T1000 (cell line): ENCODE measurements around the gene ZNF277.
"Not testable (repeated sequence)": the region's sequence is repeated elsewhere in the genome, so short reads cannot be mapped to it uniquely, and the experiment has no call there.

Source experiments
- DNase-seq: peaks from one replicate; lab custom pipeline; 2025; ENCODE audit warnings: mixed read lengths; lab: John Stamatoyannopoulos, UW

The ZNF277 gene

DNA sequence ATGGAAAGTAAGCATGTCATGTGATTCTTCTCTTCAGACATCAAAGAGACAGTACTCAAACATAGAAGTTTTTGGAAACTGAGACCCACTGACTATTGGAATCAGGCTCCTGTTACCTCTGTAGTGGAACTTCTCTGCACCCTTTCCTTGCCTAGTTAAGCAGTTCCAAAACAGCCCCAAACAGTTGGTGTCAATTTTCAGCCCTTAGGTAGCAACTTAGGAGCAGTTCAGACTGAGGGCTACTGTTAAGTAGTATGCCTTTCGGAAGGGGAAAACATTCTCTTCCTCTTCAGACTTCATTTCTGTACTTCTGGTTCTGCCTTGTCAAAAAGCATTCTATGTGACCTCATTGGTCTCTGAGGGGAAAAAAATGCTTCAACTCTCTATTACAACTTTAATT lies 85.7 kb downstream of the ZNF277 start:
- no peak for DNase-seq

GRCh38 chr7:112293416-112293815 lies 86.9 kb downstream of the ZNF277 start:
- DNase-seq = no peak

- DNase-seq = no peak
Measured at GRCh38 chr7:112296432-112296831, 89.9 kb downstream of the ZNF277 start.

GRCh38 chr7:112297681-112298080 lies 91.2 kb downstream of the ZNF277 start:
- no peak for DNase-seq

- DNase-seq = no peak
Measured at GRCh38 chr7:112298543-112299100, 92.1 kb downstream of the ZNF277 start.

DNA sequence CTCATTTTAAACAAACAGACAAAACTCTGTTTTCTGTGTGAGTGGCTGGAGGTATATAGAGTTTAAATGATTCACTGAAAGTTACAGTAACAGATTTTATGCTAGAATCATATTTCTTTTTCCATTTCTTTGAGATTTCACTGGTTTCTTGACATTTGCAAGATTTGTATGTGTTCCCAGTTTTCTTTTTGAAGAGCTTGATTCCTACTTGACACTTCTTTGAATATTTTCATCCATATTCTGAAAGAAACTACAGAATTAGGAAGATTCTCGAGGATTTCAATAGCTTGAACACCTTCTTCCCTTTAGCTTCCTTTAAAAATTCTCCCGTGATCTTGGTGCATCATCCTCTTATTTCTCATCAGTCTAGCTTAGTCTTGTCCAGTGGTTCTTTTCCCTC lies 93.6 kb downstream of the ZNF277 start:
- no peak for DNase-seq

DNA sequence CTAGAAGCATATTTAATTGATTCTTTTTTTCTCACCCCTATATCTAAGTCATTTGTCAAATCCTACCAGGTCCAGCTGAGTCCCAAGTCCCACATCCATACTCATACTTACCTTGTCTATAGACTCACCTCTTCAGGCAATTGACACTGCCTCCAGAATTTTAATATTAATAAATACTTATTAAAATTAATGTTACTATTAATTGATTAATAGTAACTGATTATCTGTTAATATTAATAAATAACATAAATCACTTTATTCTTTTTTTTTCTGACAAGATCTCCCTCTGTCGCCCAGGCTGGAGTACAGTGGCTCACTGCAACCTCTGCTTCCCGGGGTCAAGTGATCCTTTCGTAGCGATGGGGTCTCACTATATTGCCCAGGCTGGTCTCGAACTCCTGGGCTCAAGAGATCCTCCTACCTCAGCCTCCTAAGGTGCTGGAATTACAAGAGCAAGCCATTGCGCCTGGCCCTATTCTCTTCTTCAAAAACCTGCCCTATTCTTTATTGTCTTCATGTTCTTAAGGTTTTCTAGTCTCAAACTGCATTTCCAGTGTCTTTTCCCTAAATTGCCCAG lies 94.4 kb downstream of the ZNF277 start:
- no peak for DNase-seq

DNA sequence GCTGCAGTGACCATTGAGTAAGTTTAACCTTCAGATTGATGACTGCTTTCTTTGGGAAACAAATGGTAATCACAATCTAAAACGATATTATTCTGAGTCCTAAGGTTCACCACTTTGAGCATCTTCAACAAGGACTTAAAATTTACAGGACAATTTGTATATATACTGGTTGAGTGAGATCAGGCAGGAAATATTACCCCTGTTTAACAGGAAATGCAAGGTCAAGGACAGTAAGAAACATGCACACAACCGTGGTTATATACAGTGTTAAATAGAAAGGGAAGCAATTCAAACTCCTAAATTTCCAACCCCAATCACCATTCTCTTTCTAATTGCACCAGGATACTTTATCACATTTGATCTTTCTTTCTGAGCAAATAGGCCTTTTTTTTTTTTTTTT lies 96.1 kb downstream of the ZNF277 start:
- no peak for DNase-seq

- DNase-seq = no peak
Measured at GRCh38 chr7:112306903-112307302, 100.4 kb downstream of the ZNF277 start.

DNA sequence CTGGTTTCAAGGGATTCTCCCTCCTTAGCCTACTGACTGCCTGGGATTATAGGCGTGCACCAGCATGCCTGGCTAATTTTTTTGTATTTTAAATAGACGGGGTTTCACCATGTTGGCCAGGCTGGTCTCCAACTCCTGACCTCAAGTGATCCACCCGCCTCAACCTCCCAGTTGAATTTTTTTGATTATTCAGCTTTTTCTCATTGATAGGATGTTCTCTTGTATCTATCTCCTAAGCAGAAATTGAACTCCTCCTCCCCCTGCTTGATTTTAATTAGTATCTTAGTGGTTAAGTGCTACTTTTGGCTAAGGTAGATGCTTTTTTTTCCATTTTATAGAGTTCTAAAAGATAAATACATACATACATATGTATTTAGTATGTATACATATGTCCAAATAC lies 101.0 kb downstream of the ZNF277 start:
- no peak for DNase-seq

DNA sequence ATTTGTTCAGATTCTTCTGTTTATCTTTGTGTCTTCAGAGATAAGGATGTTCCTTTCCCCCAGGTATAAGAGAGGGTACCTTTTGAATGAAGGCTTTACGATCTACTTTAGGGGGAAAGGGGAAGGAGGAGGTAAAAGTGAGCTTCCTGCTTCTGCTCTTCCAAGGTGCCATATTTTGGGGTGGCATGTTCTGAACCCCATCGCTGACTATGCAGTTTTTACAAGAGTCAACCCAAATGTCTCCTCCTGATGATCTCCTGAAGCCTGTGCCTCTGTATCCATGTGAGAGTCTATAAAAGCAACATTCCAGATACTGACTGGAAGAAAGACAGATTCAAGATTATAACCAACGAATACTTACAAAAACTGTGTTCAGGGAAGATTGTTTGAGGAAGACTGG lies 102.5 kb downstream of the ZNF277 start:
- no peak for DNase-seq

- DNase-seq = not testable (repeated sequence)
Measured at GRCh38 chr7:112316803-112317202, 110.3 kb downstream of the ZNF277 start.

DNA sequence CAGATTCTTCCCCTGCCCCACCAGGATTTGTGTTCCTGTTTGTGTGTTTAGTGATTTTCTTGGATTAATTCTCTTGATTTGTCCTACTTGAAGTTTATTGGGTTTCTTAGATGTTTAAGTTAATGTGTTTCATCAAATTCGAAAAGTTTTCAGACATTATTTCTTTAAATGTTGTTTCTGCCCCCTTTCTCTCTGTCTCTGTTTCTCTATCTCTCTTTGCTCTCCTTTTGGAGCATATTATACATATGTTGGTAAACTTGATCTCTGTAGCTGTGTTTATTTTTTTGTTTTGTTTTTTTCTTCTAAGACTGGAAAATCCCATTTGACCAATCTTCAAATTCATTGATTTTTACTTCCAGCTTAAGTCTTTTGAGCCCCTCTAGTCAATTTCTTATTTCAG lies 115.6 kb downstream of the ZNF277 start:
- DNase-seq = no peak

DNA sequence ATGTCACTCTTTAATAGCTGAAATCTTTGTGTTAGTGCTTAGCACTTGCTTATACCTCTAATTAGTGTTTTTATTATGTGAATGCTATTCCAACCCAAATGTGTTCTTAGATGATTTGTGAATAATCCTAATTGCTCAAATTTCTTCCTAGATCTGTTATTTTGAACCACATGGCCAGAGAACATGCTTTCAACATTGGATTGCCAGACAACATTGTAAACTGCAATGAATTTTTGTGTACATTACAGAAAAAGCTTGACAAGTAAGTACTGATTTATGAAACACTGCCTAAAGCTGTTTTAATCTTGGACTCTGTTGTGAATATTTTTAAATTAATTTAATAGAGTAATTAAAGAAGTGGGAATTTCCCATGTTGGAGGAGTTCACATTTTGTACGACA lies 121.1 kb downstream of the ZNF277 start:
- no peak for DNase-seq

DNA sequence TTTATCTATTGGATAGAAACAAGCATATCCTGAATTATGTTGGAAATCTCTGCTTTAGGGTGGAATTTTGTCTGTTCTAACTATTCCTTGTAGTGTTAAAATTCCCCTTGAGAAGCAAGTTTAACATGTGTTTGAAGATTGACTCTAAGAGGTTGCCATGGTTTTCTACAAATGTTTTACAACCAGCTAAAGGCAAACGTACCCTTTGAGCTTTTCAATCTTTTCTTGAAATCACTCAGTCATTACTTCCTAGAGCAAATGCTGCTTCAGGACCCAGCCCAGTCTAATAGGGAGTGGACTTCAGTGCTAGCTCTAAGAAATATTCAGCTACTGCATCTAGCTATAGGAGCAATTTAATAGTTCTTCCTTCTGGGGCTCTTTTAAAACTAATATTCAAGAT lies 125.0 kb downstream of the ZNF277 start:
- no peak for DNase-seq

DNA sequence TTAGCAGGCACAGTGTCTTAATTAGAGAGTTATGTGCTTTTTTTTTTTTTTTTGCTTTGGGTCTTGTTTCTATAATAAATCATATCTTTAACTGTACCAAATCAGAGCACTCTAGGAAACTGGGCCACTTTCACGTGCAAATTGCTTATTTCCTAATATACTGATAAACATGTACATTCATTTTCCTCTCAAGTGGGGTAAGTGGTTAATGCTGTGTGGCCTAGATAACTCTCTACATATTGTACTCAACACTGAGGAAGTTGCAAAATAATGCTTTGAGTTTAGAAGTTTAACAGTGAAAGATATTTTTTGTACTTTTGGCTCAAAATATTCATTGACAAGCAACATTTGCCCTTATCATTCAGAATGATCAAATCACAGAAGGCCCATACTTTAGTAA lies 127.9 kb downstream of the ZNF277 start:
- no peak for DNase-seq

DNA sequence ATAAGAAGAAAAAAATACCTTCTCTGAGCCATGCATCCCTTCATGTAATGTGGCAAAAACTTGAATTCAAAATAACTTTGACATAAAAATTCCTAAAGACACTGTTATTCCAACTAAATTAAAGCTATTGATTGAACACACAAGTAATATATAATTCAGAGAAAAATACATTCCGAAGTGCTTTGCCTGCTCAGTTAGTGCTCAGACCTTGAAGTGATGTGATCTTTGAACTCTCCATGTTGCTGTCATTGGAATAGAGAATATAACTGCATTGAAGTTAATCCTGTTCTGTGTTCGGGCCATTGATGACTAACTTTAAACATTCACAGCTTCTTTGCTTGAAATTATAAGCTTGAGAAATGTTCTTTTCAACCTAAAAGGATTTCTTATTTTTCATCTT lies 129.8 kb downstream of the ZNF277 start:
- no peak for DNase-seq

GRCh38 chr7:112336936-112337576 lies 130.6 kb downstream of the ZNF277 start:
- no peak for DNase-seq

DNA sequence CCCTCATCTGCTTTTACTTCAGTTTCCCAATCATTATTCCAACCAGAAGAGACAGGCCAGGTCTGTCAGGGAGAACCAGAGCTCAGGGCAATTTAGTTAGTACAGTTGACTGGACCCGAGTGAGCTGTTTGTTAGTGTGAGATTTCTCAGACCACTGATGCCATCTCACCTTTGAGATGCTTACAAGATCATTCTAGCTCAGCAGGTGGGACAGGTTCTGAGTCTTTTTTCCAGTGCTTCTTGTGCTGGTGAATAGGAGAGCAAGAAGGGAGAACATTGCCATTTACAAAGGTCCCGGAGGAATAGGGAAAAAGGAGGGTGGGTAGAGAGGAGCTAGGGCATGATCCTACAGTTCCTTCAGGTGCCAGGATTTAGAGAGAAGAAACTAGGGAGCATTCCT lies 131.4 kb downstream of the ZNF277 start:
- no peak for DNase-seq

- DNase-seq = no peak
Measured at GRCh38 chr7:112338786-112339185, 132.3 kb downstream of the ZNF277 start.

GRCh38 chr7:112341464-112341863 lies 135.0 kb downstream of the ZNF277 start:
- no peak for DNase-seq

- DNase-seq = no peak
Measured at GRCh38 chr7:112346381-112347060, 140.0 kb downstream of the ZNF277 start.

DNA sequence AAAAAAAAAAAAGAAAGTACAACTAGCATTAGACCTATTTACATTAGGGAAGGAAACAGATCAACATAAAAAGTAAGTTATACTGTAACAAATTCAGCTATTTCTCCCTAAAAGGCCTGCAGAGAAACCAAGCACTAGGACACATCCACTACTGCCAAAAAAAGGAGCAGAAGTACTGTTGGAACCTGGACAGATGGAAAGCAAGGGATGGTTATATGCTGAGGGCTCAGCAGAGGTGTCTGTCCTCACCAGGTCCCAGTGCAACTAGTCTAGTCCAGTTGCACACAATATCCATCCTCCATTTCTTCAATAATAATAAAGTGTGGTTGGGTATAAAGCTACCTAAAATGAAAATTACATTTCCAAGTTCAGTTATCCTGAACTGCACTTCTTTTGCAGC lies 140.6 kb downstream of the ZNF277 start:
- no peak for DNase-seq
